ENCODE data around the gene SMC6.

- TF ChIP-seq, protein P1, sequence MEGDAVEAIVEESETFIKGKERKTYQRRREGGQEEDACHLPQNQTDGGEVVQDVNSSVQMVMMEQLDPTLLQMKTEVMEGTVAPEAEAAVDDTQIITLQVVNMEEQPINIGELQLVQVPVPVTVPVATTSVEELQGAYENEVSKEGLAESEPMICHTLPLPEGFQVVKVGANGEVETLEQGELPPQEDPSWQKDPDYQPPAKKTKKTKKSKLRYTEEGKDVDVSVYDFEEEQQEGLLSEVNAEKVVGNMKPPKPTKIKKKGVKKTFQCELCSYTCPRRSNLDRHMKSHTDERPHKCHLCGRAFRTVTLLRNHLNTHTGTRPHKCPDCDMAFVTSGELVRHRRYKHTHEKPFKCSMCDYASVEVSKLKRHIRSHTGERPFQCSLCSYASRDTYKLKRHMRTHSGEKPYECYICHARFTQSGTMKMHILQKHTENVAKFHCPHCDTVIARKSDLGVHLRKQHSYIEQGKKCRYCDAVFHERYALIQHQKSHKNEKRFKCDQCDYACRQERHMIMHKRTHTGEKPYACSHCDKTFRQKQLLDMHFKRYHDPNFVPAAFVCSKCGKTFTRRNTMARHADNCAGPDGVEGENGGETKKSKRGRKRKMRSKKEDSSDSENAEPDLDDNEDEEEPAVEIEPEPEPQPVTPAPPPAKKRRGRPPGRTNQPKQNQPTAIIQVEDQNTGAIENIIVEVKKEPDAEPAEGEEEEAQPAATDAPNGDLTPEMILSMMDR (IDR thresholded peaks at IDR 0.05; ENCODE audit: borderline replicate concordance, extremely low read depth, low read length, poor library complexity, severe bottlenecking): no peak
- TF ChIP-seq EZH2 (IDR thresholded peaks at IDR 0.05; ENCODE audit: borderline replicate concordance, low read depth, low read length, severe bottlenecking): no peak
Observed at GRCh38 chr2:17688600-17688999, 65.0 kb downstream of the SMC6 start.
